Retinal pigment epithelial cell (primary cell): ENCODE measurements around the gene SYTL2.

ENCODE experiments used
- DNase-seq: peaks from one replicate; pipeline ENCODE4 v3.0.0-alpha.2; 2010; ENCODE audit warnings: low read depth
- H3K4me3 ChIP-seq: 2 replicates; pipeline ENCODE4 v1.5.1; 2011; ENCODE audit warnings: mild to moderate bottlenecking, low read length, control low read depth, moderate library complexity
- CTCF ChIP-seq: conservative IDR thresholded peaks from 2 replicates; pipeline ENCODE4 v1.5.1; 2011; ENCODE audit warnings: low read depth, low read length, control low read depth, inconsistent platforms

Gene SYTL2

GRCh38 chr11:85718126-85718943 is 92.6 kb downstream of the SYTL2 start:
- DNase-seq = no peak
- peak overlapping the region; percentile 39 for H3K4me3 ChIP-seq
- TF ChIP-seq CTCF = no peak

- TF ChIP-seq CTCF = no peak
- no peak for DNase-seq
- H3K4me3 ChIP-seq = no peak overlapping the region
Observed at GRCh38 chr11:85717429-85717828, 93.5 kb downstream of the SYTL2 start.

- no peak for DNase-seq
- TF ChIP-seq CTCF = no peak
- H3K4me3 ChIP-seq = no peak overlapping the region
Observed at GRCh38 chr11:85712953-85713352, 98.0 kb downstream of the SYTL2 start.

GRCh38 chr11:85710917-85711316 is 100.0 kb downstream of the SYTL2 start:
- no peak overlapping the region for H3K4me3 ChIP-seq
- no peak for TF ChIP-seq CTCF
- no peak for DNase-seq

- H3K4me3 ChIP-seq = no peak overlapping the region
- DNase-seq = no peak
- no peak for TF ChIP-seq CTCF
Observed at GRCh38 chr11:85709941-85710702, 100.8 kb downstream of the SYTL2 start.

GRCh38 chr11:85705800-85706199 is 105.1 kb downstream of the SYTL2 start:
- DNase-seq = no peak
- no peak for TF ChIP-seq CTCF
- no peak overlapping the region for H3K4me3 ChIP-seq
